Measurements from ENCODE around the gene GAPDHS. TPM values are rescaled to one million over a fixed set of nuclear protein-coding genes. Genes with fewer than 3 reads are reported as not detected.

GAPDHS gene
- total RNA-seq, 2 donors from 2014 or later: not detected

DNA sequence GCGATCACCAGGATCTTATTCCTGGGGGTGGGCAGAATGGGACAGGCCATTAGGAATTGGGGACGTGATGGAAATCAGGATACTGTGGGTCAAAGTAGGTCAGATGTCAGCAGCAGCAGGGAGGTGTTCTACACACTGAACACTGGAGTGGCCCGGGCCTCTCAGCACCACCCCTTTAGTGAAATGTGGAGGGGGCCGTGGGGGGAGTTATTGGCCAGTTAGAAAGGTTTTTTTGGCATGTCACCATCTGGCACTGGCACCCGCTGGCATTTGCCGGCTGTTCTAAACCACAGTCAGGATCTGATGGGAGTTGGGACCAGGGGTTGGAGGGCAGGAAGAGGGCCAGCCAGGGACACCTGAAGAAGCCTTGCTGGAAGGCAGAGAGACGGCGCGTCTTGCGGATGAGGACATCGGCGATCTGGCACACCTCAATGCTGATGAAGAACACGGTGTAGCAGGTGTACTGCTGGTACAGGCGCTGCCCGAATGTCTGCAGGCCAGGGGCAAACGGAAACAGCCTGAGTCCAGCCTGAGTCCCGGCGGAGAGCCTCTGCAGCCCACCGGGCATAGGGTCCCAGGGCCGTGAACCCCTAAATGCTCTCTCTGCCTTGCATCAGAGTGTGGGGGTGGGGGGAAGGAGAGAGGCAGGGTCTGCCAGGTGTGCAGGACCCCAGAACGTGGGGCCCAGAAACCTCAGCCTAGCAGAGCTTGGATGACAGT lies 18.0 kb downstream of the GAPDHS start:
- DNase-seq: no peak
- ATAC-seq: no peak
- intact Hi-C loops (cut with DNase I, micrococcal nuclease): no loop called here

DNA sequence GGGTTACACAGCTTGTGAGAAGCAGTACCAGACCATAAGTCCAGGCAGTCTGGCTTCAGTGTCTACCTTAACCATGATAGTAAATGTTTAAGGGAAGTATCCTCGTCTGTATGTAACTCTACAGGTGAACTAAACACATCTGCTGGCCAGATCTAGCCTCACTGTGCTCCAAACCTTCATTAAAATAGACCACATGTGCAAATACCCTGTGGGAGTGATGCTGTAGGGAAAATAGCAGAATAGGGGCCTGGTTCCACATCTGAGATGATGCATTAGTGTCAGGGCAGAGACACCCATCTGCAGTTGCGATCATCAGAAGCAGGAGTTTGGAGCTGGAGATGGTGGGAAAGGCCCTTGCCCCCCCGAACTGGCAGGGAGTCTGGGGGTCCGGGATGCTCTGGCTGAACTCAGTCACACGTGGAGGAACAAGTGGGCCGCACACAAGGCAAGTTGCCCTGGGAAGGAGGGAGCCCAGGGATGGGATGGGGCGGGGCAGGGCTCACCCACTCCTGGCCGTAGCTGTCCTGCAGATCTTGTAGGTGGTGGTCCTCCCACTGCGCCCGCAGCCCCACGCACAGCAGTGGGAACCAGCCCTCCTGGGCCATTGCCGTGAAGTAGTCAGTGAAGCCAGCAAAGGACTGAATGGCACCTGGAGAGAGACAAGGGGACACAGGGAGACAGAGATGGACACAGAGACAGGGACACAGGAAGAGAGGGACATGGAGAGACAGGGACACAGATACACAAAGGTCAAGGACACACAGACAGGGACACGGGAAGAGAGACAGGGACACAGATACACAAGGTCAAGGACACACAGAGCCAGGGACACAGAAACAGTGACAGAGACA lies 19.5 kb downstream of the GAPDHS start:
- DNase-seq: no peak
- intact Hi-C loops (cut with DNase I, micrococcal nuclease): no loop called here
- no peak for ATAC-seq

DNA sequence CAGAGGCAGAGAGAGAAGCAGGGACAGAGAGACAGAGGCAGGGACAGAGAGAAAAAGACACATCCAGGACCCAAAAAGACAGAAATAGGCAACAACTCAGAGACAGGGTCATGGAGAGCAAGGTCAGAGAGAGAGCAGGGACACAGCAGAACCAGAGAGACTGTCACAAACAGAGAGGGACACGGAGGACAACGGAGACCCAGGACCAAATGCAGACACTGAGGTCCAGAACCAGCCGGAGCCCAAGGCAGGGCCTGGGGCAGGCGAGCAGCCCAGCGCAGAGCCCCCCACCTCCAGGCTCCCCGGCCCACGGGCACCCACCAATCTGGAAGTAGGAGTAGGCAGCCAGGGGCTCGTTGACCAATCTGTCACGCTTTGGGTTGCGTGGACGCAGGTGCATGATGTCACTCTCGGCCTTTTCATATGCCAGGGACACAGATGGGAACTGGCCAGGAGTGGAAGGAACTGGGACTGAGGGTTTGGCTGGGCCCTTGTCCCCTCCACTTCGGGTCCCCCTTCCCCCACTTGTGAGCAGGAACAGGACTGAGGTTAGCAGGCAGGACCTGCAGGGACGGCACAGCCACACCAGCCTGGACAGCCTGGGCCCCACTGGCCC lies 20.2 kb downstream of the GAPDHS start:
- no peak for DNase-seq
- intact Hi-C loops (cut with DNase I, micrococcal nuclease): no loop called here
- no peak for ATAC-seq

DNA sequence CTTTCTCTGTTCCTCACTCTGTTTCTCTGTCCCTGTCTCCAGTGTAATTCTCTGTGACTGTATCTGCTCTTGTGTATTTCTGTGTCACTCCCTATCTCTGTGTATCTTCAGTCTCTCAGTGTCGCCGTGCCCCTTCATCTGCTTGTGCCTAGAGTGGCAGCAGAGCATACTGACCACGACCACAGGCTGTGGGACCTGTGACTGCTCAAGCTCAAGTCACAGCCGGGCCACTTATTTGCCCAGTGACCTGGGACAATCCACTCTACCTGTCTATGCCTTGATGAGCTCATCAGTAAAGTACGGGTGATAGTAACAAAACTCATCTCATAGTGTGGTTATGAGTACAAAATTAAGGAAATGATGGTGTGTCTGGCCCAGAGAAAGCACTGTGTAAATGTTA lies 20.8 kb downstream of the GAPDHS start:
- intact Hi-C loops (cut with DNase I, micrococcal nuclease): no loop called here
- DNase-seq (no peak), ATAC-seq (no peak)

DNA sequence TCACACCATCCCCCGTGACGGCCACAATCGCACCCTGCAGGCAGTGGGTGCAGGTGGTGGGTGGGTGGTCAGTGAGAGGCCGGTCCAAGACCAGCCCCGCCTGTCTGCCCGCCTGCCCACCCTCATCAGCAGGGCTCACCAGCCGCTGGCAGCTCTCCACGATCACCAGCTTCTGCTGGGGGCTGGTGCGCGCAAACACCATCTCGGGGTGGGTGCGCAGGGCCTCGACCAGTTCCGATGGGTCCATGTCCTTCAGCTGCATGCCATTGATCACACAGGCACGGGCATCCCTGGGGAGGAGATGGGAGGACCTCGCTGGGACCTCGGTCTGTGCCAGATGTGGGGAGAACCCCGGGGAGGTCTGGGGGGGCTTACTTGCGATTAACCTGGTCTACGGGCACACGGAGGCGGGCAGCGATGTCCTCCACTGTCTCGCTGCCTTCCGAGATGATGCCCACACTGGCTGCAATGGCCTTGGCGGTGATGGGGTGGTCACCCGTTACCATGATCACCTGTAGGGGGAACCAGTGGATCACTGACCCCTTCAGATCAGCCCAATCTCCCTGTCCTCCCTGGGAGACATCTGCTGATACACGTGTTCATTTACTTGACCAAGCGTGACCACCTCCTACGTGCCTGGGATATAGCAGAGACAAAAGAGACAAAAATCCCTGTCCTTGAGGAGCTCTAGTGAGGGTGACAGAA lies 22.2 kb downstream of the GAPDHS start:
- DNase-seq (no peak), ATAC-seq (no peak)
- intact Hi-C loops (cut with DNase I, micrococcal nuclease): no loop called here

DNA sequence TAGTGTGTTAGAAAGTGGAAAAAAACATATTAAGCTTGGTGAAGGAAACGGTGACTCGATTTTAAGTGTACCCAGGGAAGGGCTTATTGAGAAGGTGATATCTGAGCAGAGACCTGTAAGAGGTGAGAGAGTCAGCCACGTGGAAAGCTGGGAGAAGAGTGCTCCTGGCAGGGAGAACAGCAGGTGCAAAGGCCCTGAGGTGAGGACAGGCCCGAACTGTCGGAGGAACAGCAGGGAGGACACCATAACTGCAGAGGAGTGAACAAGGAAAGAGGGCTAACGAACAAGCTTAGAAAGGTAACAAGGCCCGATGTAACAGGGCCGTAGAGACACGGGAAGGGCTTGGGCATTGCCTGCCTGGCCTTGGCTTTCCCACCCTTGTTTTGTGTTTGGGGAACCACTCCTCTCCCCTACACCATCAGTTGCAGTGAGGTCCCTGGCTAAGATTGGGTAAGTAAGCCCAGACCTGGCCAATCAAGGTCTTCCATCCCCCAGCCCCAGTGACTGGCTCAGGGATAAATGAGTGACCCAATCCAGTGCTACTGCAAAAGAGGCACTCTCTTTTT lies 22.9 kb downstream of the GAPDHS start:
- ATAC-seq: no peak
- DNase-seq: no peak
- intact Hi-C loops (cut with DNase I, micrococcal nuclease): no loop called here

DNA sequence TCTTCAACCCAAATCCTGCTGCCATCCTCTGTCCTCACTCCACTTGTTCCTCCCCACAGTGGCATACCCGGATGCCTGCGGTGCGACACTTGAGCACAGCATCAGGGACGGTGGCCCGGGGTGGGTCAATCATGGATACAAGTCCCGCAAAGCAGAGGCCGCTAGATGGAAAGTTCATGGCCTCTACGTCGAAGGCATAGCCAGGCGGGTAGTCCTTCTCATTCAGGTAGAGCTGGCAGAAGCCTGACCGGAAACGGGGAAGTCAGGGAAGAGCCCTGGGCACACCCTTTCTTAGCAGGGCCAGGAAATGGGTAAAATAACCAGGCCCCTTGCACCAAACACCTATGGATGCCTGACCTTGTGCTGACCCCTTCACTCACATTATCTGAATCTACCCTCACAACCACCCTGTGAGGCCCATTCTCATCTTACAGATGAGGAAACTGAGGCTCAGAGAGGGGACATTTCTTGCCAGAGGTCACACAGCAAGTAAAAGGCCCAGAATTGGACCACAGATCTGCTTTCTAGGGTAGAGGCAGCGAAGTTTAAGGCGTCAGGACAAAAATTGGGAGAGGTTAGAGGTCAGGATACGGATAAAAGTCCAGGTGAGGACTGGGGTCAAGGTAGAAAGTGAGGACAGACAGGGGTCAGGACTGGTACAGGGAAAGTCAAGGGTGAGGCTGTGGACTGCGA lies 23.7 kb downstream of the GAPDHS start:
- no peak for ATAC-seq
- intact Hi-C loops (cut with DNase I, micrococcal nuclease): no loop called here
- peak in 1 of 2 donors; percentile 11 for DNase-seq

GRCh38 chr19:35557539-35558399 lies 24.5 kb downstream of the GAPDHS start:
- DNase-seq (peak in 1 of 2 donors; percentile 59), ATAC-seq (peak; percentile 62)
- intact Hi-C loops (cut with DNase I, micrococcal nuclease): no loop called here

- no peak for ATAC-seq
- no peak for DNase-seq
- intact Hi-C loops (cut with DNase I, micrococcal nuclease): no loop called here
These were observed 25.4 kb downstream of the GAPDHS start for GRCh38 chr19:35558400-35559280.

DNA sequence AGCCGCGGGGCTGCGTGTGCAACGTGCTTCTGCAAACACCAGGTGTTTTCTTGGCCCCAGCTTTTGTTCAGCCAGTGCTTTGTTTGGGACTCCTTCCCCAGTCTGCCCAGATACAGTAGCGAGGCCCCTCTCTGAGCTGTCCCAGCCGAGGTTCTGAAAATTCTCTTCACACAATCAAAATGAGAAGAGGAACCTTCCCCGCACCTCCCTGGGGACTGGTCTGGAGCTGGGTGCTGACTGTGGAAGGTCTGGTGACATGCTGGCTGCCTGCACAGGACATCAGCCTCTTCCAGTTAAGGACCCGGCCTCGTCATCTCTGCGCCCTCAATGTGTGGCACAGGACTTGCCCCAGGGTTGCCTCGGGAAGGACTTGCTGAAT lies 26.0 kb downstream of the GAPDHS start:
- DNase-seq: no peak

DNA sequence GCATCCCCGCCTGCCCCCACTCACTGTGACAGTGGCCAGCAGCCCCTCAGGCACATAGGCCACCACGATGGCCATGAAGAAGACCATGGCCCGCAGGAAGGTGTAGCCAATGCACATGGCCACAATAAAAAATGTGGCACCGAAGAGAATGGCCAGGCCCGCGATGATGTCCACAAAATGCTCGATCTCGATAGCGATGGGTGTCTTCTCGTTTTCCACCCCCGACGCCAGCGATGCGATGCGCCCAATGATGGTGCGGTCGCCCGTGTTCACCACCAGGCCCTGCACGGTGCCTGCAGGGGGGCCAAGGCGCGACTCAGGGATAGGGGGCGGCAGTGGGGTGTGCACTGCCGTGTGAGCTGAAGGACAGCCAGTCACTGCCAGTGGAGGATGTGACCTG lies 26.5 kb downstream of the GAPDHS start:
- ATAC-seq (no peak), DNase-seq (no peak)
- intact Hi-C loops (cut with DNase I, micrococcal nuclease): no loop called here

More for the DNA sequence above, 26.0 kb downstream of the GAPDHS start:
- no peak for ATAC-seq
- intact Hi-C loops (cut with DNase I, micrococcal nuclease): no loop called here

DNA sequence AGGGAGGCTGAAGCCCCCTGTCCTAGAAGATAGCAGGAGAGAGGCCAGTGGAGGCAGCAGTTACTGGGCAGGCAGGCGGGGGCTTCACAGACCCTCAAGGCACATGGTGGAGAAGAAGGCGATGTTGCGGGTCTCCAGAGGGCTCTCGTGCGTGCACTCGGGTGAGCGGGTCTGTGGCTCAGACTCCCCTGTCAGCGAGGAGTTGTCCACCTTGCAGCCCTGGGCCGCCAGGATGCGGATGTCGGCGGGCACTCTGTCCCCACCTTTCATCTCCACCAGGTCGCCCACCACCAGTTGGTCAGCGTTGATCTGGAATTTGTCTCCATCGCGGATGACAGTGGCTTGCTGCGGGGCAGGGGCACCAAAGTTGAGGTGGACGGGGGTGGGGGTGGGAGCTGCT lies 27.0 kb downstream of the GAPDHS start:
- DNase-seq (no peak), ATAC-seq (no peak)
- intact Hi-C loops (cut with DNase I, micrococcal nuclease): no loop called here

GRCh38 chr19:35560677-35561076 lies 27.4 kb downstream of the GAPDHS start:
- DNase-seq (no peak), ATAC-seq (no peak)
- intact Hi-C loops (cut with DNase I, micrococcal nuclease): no loop called here

DNA sequence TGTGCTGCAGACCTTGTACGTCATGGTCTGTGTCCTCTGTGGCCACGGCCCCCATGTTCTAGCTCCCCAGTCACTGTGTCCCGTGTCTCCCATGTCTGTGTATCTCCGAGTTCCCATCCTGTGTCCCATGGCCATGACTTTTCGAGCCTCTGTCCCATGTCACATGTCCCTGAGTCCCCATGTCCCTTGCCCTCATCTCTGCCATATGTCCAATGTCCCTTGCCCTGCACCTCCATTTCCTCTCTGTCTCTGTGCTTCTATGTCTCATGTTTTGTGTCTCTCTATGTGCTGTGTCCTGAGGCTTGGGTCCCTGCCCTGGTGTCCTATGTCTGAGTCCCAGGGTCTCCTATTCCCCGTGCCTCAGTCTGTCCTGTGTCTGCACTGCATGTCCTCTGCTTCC lies 28.2 kb downstream of the GAPDHS start:
- ATAC-seq (no peak), DNase-seq (no peak)
- intact Hi-C loops (cut with DNase I, micrococcal nuclease): no loop called here

DNA sequence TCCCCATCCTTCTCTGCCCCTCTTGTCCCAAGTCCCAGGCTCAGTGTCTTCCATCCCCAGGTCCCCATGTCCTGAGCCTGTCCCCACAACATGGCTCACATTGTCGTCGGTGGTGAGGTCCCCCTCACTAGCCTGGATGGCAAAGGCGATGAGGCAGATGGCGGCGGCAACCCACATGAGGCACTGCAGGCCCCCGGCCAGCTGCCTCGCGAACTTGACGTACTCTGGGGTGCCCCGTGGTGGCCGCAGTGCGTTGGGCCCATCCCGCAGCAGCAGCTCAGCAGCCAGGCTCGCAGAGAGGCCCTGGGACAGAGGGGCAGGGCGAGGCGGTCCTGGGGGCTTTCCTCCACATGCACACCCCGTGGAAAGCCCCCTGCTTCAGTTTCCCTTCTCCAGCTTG lies 29.1 kb downstream of the GAPDHS start:
- ATAC-seq: no peak
- no peak for DNase-seq

GRCh38 chr19:35562776-35563175 lies 29.5 kb downstream of the GAPDHS start:
- DNase-seq: no peak
- ATAC-seq: no peak
- intact Hi-C loops (cut with DNase I, micrococcal nuclease): no loop called here

More for the DNA sequence above, 29.1 kb downstream of the GAPDHS start:
- intact Hi-C loops (cut with DNase I, micrococcal nuclease): no loop called here

All from left colon (tissue), 2 donors.